IPS-18a (cell line): ENCODE data around the gene ZC3H18.

Source experiments
- H3K27ac ChIP-seq: one replicate; pipeline ENCODE4 v1.5.1; 2013; ENCODE audit warnings: low read length
- H3K27me3 ChIP-seq: one replicate; pipeline ENCODE4 v1.6.1; 2013; ENCODE audit warnings: mild to moderate bottlenecking, low read length; ENCODE audit not compliant: control insufficient read depth, insufficient read depth
- H3K36me3 ChIP-seq: one replicate; pipeline ENCODE4 v1.6.1; 2013; ENCODE audit warnings: low read depth, low read length; ENCODE audit not compliant: control insufficient read depth
- H3K4me1 ChIP-seq: one replicate; pipeline ENCODE4 v1.6.1; 2013; ENCODE audit warnings: low read depth, low read length; ENCODE audit not compliant: control insufficient read depth
- H3K4me3 ChIP-seq: one replicate; pipeline ENCODE4 v1.5.1; 2013; ENCODE audit warnings: low read length
- H3K9ac ChIP-seq: one replicate; pipeline ENCODE4 v1.6.1; 2013; ENCODE audit warnings: mild to moderate bottlenecking, low read length, moderate library complexity
- H3K9me3 ChIP-seq: one replicate; pipeline ENCODE4 v1.6.1; 2013; ENCODE audit warnings: low read depth, low read length; ENCODE audit not compliant: control insufficient read depth

The ZC3H18 gene

DNA sequence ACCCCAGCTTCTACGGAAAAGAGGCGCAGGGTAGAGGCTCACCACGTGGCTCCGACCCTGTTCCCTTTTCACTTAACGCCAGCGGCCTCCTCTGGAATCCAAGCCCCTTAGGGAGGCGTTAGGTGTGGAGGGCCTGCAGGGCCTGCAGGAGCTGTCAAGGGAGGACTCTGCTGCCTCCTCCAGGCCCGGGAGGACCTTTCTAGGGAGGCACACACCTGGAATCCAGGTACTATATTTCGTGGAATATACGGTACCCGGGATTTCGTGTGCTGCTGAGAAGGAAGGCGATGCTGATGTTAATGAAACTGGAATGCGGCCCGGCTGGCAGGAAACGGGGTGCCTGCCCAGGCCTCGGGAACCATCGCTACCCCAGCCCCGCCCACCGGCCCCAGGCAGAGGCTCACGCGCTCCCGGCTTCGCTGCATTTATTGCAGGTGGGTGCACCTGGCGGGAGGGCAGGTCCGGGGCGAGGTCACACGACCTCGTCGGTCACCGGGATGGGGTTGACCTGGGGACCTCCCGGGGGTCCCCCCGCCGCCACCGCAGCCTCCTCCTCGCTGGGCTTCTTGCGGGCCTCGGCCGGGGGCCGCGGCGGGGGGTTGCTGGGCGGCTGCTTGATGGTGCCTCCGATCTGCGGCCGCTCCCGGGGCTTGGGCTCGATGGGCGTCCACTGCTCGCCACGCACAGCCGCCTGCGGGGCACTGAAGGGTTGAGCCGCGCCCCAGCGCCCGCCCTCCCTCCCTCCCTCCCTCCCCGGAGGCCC is 72.9 kb downstream of the ZC3H18 start:
- Histone ChIP-seq H3K9me3 (no peaks in the 10 kb centered on the region), H3K9ac (no peak overlapping the region), H3K36me3 (no peaks in the 10 kb centered on the region), H3K4me1 (peaks cover 12% of the 10 kb centered on the region), H3K27me3 (peaks cover 6% of the 10 kb centered on the region), H3K27ac (no peak overlapping the region), H3K4me3 (no peak overlapping the region)

DNA sequence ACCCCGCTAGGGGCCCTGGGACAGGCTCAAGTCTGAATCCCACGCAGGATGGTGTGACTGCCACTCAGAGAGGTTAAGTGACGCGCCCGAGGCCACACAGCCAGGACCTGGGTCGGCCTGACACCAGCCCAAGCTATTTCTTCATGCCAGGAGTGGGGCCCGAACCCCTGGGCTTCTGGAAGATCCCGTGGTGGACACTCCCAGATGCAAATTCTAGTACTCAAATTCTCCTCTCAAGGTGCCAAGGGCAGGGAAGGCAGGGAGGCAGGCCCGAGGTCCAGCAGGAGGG is 73.4 kb downstream of the ZC3H18 start:
- H3K9me3 ChIP-seq = no peaks in the 10 kb centered on the region
- peaks cover 6% of the 10 kb centered on the region for H3K27me3 ChIP-seq
- no peak overlapping the region for H3K9ac ChIP-seq
- H3K4me3 ChIP-seq = no peak overlapping the region
- no peak overlapping the region for H3K27ac ChIP-seq
- no peaks in the 10 kb centered on the region for H3K36me3 ChIP-seq
- H3K4me1 ChIP-seq = peaks cover 11% of the 10 kb centered on the region

DNA sequence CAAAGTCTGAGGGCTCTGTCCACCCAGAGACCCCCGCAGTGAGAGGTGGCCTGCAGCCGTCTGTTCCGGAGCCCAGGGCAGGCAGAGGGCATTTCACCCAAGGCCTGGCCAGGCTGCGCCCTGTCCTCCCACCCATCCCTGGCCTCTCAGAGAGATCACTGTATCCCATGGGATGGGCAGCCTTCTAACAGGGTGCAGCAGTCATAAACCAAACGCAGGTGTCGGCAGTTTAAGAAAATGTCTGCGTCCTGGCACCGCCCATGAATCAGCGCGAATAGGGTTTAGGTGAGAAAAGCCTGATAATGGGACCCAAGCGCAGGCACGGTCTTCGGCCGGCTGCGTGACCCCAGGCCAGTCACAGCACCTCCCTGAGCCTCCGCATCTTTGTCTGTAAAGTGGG is 75.3 kb downstream of the ZC3H18 start:
- H3K27me3 ChIP-seq = peaks cover 2% of the 10 kb centered on the region
- H3K4me3 ChIP-seq = no peak overlapping the region
- H3K9ac ChIP-seq = no peak overlapping the region
- no peaks in the 10 kb centered on the region for H3K9me3 ChIP-seq
- H3K4me1 ChIP-seq = no peaks in the 10 kb centered on the region
- no peaks in the 10 kb centered on the region for H3K36me3 ChIP-seq
- H3K27ac ChIP-seq = no peak overlapping the region

DNA sequence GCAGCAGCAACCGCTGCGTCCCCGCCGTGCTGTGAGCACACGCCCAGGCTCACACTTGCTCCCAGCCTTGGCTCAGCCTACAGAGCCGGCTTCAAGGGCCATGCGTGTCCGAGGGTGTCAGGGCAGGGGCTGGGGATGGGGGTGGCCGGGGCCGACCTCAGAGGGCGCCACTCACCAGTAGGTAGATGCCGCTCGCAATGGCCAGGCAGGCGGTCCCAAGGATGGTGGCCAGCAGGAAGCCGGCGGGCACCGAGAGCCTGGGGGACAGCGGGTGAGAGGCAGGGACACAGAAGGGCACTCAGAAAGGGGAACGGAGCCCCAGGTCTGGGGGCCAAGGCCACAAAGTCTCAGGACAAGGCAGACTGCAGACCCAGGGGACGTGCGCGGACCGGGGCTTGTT is 75.7 kb downstream of the ZC3H18 start:
- H3K4me3 ChIP-seq = no peak overlapping the region
- no peaks in the 10 kb centered on the region for H3K27me3 ChIP-seq
- no peak overlapping the region for H3K27ac ChIP-seq
- H3K9ac ChIP-seq = no peak overlapping the region
- no peaks in the 10 kb centered on the region for H3K4me1 ChIP-seq
- H3K9me3 ChIP-seq = no peaks in the 10 kb centered on the region
- no peaks in the 10 kb centered on the region for H3K36me3 ChIP-seq

DNA sequence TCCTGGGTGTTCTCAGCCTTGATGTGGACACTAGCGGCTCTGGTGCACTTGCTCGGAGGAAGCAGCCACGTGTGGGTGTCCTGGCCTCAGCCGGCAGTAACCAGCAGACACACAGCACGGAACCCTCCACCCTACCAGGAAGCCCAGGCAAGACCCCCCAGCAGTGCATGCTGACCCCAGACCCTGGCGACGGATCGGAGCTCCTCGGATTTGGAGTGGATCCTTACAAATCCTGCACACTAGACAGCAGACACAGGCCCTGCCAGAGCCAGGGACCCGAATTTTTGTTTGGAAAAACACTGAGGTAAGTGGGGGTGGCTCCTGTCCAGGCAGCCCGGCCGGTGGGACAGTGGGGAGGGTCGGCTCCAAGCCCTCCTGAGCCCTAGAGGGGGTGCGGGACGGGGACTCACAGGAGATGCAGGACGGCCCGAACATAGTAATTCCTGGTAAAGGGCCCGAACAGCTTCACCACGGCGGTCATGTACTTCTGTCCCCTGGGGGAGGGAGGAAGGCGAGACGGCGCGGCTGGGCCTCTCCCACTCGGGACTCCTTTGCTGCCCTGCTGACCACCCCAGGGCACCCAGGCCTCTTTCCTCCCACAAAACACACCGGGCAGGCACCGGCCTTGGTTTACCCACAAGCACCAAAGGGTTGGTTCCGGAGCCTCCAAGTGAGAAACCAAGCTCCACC is 76.3 kb downstream of the ZC3H18 start:
- no peaks in the 10 kb centered on the region for H3K9me3 ChIP-seq
- no peaks in the 10 kb centered on the region for H3K36me3 ChIP-seq
- H3K4me1 ChIP-seq = peaks cover 4% of the 10 kb centered on the region
- no peaks in the 10 kb centered on the region for H3K27me3 ChIP-seq
- H3K9ac ChIP-seq = no peak overlapping the region
- no peak overlapping the region for H3K27ac ChIP-seq
- H3K4me3 ChIP-seq = no peak overlapping the region

DNA sequence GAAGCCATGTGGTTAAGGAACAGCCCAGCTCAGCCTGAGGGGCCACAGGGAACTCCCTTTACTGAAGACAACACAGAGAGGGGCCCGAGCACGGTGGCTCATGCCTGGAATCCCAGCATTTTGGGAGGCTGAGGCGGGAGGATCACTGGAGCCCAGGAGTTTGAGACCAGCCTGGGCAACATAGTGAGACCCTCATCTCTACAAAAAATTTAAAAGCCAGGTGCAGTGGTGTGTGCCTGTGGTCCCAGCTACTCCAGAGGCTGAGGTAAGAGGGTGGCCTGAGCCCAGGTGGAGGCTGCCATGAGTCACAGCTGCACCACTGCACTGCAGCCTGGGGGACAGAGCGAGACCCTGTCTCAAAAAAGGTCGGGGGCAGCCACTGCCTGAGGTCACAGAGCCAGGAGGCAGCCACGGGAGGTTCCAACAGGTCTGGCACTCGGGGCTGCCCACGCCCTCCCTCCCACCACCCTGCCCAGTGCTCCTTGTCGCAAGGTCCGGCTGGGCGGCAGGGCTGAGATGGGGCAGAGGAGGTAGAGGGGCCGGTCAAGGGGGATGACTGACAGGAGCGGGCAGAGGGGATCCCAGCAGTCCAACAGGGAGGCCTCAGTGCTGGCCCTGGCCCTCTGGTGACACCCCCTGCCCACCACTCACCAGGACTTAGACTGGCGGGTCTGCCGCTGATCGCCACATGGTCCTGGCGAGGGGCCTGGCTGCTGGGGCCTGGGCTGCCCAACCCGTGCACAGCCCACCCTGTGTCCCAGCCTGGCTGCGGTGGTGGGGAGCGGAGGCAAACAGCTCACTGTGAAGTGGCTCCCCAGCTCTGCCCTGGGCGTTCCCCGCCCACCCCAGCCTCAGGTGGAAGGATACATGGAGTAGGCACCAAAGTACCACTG is 77.2 kb downstream of the ZC3H18 start:
- no peaks in the 10 kb centered on the region for H3K36me3 ChIP-seq
- peaks cover 4% of the 10 kb centered on the region for H3K4me1 ChIP-seq
- H3K9me3 ChIP-seq = no peaks in the 10 kb centered on the region
- H3K9ac ChIP-seq = no peak overlapping the region
- H3K27ac ChIP-seq = no peak overlapping the region
- H3K27me3 ChIP-seq = no peaks in the 10 kb centered on the region
- no peak overlapping the region for H3K4me3 ChIP-seq

DNA sequence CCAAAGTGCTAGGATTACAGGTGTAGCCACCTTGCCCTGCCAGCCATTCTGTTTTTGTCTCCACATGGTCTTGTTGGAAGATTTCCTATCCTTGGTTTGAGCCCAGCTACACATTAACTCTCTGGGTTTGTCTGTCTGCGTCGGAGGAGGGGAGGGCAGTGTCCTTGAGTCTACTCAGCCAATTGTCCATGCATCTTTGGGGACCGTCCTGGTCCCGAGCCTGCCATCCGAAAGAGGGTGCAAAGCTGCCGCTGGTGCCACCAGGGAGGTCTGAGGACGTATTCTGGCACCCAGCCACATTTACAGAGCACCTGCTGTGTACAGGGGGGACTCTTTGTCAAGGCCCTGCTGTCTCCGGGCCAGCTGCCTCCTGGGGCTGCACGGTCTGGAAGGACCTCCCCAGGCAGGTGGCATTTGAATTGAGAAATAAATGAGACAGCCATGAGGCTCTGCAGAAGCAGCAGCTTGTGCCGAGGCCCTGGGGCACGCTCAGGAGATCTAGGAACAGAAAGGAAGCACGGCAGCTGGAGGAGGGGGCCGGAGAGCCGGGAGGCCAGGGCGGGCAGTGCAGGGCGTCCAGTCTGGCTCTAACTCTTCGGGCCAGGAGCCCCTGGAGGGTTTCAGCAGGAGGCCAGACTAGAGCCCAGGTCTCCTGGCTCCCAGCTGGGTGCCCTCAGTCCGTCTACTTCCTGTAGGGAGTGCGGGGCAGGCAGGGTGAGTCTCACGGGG is 79.2 kb downstream of the ZC3H18 start:
- peaks cover 4% of the 10 kb centered on the region for H3K4me1 ChIP-seq
- H3K27ac ChIP-seq = no peak overlapping the region
- H3K36me3 ChIP-seq = no peaks in the 10 kb centered on the region
- H3K9ac ChIP-seq = no peak overlapping the region
- peak overlapping the region; percentile 90 for H3K4me3 ChIP-seq
- no peaks in the 10 kb centered on the region for H3K27me3 ChIP-seq
- no peaks in the 10 kb centered on the region for H3K9me3 ChIP-seq

DNA sequence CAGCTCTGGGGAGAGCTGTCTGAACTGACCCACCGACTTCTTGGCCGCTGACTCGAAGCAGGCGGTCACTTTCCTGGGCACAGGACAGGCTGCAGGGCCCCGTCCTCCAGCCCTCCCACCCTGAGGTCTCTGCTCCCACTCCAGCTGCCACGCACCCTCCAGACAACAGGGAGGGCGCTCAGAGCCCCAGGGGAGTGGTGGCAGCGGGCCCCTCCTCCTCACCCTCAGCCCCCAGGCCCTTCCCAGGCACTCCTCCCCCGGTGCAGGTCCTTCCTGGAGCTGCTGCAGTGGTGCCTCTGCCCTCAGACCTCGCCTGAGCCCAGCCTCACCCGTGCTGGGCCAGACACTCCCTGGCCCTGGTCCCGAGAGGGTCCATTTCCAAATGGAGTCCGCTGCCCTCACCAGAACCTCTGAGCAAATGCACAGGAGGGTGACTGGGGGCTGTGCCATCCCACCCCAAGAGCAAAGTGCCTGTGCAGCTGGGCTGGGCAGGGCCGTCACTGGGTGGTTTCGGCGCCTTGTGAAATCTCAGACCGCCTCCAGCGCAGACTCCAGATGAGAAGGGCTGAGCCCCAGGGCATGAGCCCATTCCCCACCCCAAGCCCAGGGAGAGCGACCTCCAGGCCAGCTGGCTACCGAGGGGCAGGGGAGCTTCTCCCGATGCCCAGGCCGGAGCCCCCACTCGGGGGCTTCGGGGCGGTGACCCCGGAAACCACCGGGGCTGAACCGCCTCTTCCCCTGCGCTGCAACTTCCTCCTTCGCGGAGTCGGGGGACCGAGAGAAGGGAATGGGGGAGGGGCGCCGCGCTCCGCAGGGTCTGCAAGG is 79.9 kb downstream of the ZC3H18 start:
- Histone ChIP-seq H3K36me3 (peaks cover 3% of the 10 kb centered on the region), H3K9me3 (no peaks in the 10 kb centered on the region), H3K27me3 (no peaks in the 10 kb centered on the region), H3K4me1 (peaks cover 4% of the 10 kb centered on the region), H3K9ac (peak overlapping the region; percentile 76), H3K27ac (no peak overlapping the region), H3K4me3 (peak overlapping the region; percentile 90)

DNA sequence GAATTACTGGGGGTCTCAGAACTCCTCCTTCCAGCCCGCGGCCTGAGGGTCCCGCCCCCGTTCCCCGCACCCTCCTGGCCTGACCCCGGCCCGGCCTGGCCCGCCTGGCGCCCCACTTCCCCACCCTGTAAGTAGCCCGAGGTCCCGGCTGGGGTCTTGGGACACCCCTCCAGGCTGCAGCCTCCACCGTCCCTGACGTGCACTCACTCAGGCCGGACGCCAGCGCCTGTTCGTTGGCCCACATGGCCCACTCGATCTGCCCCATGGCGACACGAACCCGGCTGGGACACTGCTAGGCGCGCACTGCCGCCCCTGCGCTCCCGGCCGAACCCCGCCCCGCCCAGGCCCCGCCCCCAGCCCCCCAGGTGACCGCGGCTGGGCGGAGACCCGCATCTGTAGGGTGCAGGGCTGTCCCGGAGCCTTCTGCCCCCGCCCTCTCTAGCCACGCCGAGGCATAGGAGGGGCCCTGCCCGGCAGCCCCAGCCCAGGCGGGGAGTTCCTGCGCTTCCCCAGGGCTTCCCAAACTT is 80.6 kb downstream of the ZC3H18 start, which contains the start of gene CYBA:
TSS of gene CYBA (minus strand) at position 305 of the 527 bp plus-strand sequence. CDS start at position 265, 40 bp downstream.
- H3K36me3 ChIP-seq = peaks cover 7% of the 10 kb centered on the region
- no peaks in the 10 kb centered on the region for H3K27me3 ChIP-seq
- peak within 1 kb of the TSS; percentile 76 for H3K9ac ChIP-seq
- H3K9me3 ChIP-seq = no peaks in the 10 kb centered on the region
- peaks cover 4% of the 10 kb centered on the region for H3K4me1 ChIP-seq
- H3K27ac ChIP-seq = no peak within 1 kb of the TSS
- peak within 1 kb of the TSS; percentile 90 for H3K4me3 ChIP-seq

DNA sequence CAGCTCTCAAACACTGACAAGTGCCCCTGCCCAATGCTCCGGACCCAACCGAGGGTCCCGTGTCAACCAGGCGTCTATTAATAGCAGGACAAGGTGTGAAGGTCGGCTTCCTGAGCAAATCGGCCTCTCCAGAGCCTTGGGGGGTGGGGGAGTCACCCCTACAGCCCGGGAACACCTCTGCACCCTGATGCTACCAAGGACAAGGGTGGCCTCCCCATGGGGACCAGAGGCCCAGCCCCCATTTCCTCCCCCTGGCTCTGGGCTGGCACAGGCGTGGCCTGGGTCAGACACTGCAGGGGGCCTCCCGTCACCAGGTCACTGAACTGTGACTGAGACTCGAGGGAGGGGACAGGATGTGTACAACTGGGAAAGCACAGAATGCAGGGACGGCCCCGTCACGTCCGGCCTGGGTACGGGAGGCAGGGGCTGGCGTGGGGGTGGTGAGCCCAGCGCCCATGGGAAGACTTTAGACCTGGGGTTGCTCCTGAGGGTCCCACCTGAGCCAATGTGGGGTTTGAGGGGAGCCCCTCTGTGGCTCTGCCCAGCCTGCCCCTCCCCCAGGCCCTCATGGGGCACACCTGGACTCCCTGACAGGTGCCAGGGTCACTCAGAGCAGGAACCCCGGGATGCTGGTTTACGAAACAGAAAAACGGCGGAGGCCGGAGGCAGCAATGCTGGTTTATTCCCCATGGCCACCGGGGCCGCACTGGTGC is 81.2 kb downstream of the ZC3H18 start:
- Histone ChIP-seq H3K9ac (peak overlapping the region; percentile 76), H3K36me3 (peaks cover 10% of the 10 kb centered on the region), H3K27me3 (no peaks in the 10 kb centered on the region), H3K27ac (no peak overlapping the region), H3K4me3 (peak overlapping the region; percentile 90), H3K9me3 (no peaks in the 10 kb centered on the region), H3K4me1 (peaks cover 4% of the 10 kb centered on the region)
